Ishikawa (cell line): Measurements from ENCODE around the gene ARRDC3.

Source experiments
- CEBPB ChIP-seq: IDR thresholded peaks from 2 replicates; pipeline ENCODE4 v1.6.1; 2012
- EP300 ChIP-seq: IDR thresholded peaks from 2 replicates; pipeline ENCODE4 v1.6.1; 2012; ENCODE audit warnings: borderline replicate concordance
- FOXM1 ChIP-seq: IDR thresholded peaks from 2 replicates; pipeline ENCODE4 v1.6.1; 2012; ENCODE audit warnings: low read depth, borderline replicate concordance
- MAX ChIP-seq: IDR thresholded peaks from 2 replicates; pipeline ENCODE4 v1.6.1; 2012
- NFIC ChIP-seq: IDR thresholded peaks from 2 replicates; pipeline ENCODE4 v1.6.1; 2012
- REST ChIP-seq: IDR thresholded peaks from 2 replicates; pipeline ENCODE4 v1.6.1; 2012; ENCODE audit warnings: low read depth, mild to moderate bottlenecking
- TAF1 ChIP-seq: IDR thresholded peaks from 2 replicates; pipeline ENCODE4 v1.6.1; 2012; ENCODE audit warnings: low read depth, mild to moderate bottlenecking
- TCF12 ChIP-seq: IDR thresholded peaks from 2 replicates; pipeline ENCODE4 v1.6.1; 2012; ENCODE audit warnings: low read depth
- TEAD4 ChIP-seq: IDR thresholded peaks from 2 replicates; pipeline ENCODE4 v1.6.1; 2012
- YY1 ChIP-seq: IDR thresholded peaks from 2 replicates; pipeline ENCODE4 v1.6.1; 2012; ENCODE audit warnings: low read depth
- ZBTB7A ChIP-seq: IDR thresholded peaks from 2 replicates; pipeline ENCODE4 v1.6.1; 2012; ENCODE audit warnings: low read depth
- TF ChIP-seq, protein P1 (sequence below): IDR thresholded peaks from 2 replicates; pipeline ENCODE4 v1.6.1; 2012

DNA sequence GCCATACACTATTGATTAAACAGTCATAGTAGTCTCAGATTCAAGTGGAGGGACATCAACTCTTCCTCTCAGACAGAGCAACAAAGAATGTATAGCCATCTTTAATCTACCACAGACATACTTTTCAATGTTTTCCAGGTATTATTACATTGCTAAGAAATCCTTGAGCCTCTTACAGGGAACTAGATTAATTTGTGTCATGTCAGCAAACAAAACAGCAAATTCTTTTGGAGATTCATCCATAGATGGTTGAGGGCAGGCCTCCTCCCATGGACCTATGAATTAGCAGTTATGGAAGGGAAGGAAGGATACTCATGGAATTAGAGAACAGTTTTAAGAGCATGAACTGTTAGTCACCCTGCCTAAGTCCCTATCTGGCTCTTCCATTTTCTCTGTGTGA is 47.8 kb upstream of the ARRDC3 start:
- no peak for TF ChIP-seq EP300
- TF ChIP-seq MAX: no peak
- TF ChIP-seq YY1: no peak
- no peak for TF ChIP-seq TAF1
- TF ChIP-seq FOXM1: no peak
- no peak for TF ChIP-seq TEAD4
- TF ChIP-seq ZBTB7A: no peak
- TF ChIP-seq, protein P1, sequence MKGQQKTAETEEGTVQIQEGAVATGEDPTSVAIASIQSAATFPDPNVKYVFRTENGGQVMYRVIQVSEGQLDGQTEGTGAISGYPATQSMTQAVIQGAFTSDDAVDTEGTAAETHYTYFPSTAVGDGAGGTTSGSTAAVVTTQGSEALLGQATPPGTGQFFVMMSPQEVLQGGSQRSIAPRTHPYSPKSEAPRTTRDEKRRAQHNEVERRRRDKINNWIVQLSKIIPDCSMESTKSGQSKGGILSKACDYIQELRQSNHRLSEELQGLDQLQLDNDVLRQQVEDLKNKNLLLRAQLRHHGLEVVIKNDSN: no peak
- no peak for TF ChIP-seq CEBPB
- no peak for TF ChIP-seq NFIC
- TF ChIP-seq REST: no peak
- TF ChIP-seq TCF12: no peak
